Sigmoid colon (tissue), 7 donors: ENCODE results near the gene FAM204A. TPM values are rescaled to one million over a fixed set of nuclear protein-coding genes. Genes with fewer than 3 reads are reported as not detected.

Experiments
- DNase-seq: peaks from one replicate; pipeline ENCODE4 v3.0.0-alpha.2; 2019
- H3K27ac ChIP-seq, 4 donors: fragments of 200-600 bp; sonication (generic); one replicate each; pipeline ENCODE4 v1.5.1; 2016 to 2019; ENCODE audit warnings: mild to moderate bottlenecking in 1 of 4
- H3K27me3 ChIP-seq, 3 donors: fragments of 200-600 bp; sonication (generic); one replicate each; pipeline ENCODE4 v1.5.1; 2019; ENCODE audit warnings: mild to moderate bottlenecking in 1 of 3
- H3K36me3 ChIP-seq, 4 donors: fragments of 200-600 bp; sonication (generic); one replicate each; pipeline ENCODE4 v1.5.1; 2016 to 2019
- H3K4me1 ChIP-seq, 4 donors: fragments of 200-600 bp; sonication (generic); one replicate each; pipeline ENCODE4 v1.5.1; 2017 to 2019
- H3K4me3 ChIP-seq, 4 donors: fragments of 200-600 bp; sonication (generic); one replicate each; pipeline ENCODE4 v1.5.1; 2017 to 2019; ENCODE audit warnings: mild to moderate bottlenecking in 2 of 4, moderate library complexity in 1 of 4
- H3K9me3 ChIP-seq, 4 donors: fragments of 200-600 bp in 3 of 4; sonication (generic) in 3 of 4; one replicate each; pipeline versions ENCODE4 v1.5.1 to v1.6.1; 2013 to 2019
- EP300 ChIP-seq, 4 donors: sonication (generic); formaldehyde crosslinking; IDR thresholded peaks; one replicate each; pipeline ENCODE4 v1.6.1; 2017; ENCODE audit warnings: antibody characterized with exemption in 4 of 4
- POLR2A ChIP-seq, 2 donors: fragments of 450-650 bp; IDR thresholded peaks; one replicate each; pipeline ENCODE4 v1.6.1; 2016; ENCODE audit warnings: antibody characterized with exemption in 2 of 2, mild to moderate bottlenecking in 2 of 2, moderate library complexity in 2 of 2
- POLR2AphosphoS5 ChIP-seq, 4 donors: sonication (generic); formaldehyde crosslinking; IDR thresholded peaks; one replicate each; pipeline ENCODE4 v1.6.1; 2017; ENCODE audit warnings: antibody characterized with exemption in 4 of 4
- WGBS, 2 donors: extraction: QIAGEN DNeasy Blood & Tissue Kit; methylation state at CpG; one replicate each; pipeline ENCODE4 v1.1.7; 2013; 5-methylcytosine and 5-hydroxymethylcytosine counted together
- intact Hi-C: fragments of 100-400 bp; cut with DNase I; formaldehyde crosslinking; loops from one replicate; pipeline ENCODE4 v1.15.1; 2023
- polyA plus RNA-seq, 3 donors: library from polyadenylated mRNA; stranded (reverse); fragments of 200-250 nt; gene quantifications; one replicate each; pipeline ENCODE4 v1.2.3, GENCODE V29; 2013
- total RNA-seq, 4 donors: library from RNA; depleted of rRNA; stranded (reverse); fragments of >200 nt; gene quantifications; one replicate each; pipeline ENCODE4 v1.1.0, GENCODE V29; 2016
- TF ChIP-seq, protein P1 (sequence below), 4 experiments: fragments of 450-650 bp in 3 of 4; fragments of 200-600 bp in 1 of 4; IDR thresholded peaks; one replicate each; pipeline ENCODE4 v1.5.1; 2016 to 2019; ENCODE audit warnings: antibody characterized with exemption in 4 of 4, mild to moderate bottlenecking in 3 of 4, moderate library complexity in 2 of 4
- donor health status: healthy with polysubstance abuse.
- donor health status: Bipolar disorder and iron deficiency.
- donor health status: healthy.

The FAM204A gene
- total and polyA plus RNA-seq, 7 donors: 40.6 to 83.1 (median 60.1) TPM

DNA sequence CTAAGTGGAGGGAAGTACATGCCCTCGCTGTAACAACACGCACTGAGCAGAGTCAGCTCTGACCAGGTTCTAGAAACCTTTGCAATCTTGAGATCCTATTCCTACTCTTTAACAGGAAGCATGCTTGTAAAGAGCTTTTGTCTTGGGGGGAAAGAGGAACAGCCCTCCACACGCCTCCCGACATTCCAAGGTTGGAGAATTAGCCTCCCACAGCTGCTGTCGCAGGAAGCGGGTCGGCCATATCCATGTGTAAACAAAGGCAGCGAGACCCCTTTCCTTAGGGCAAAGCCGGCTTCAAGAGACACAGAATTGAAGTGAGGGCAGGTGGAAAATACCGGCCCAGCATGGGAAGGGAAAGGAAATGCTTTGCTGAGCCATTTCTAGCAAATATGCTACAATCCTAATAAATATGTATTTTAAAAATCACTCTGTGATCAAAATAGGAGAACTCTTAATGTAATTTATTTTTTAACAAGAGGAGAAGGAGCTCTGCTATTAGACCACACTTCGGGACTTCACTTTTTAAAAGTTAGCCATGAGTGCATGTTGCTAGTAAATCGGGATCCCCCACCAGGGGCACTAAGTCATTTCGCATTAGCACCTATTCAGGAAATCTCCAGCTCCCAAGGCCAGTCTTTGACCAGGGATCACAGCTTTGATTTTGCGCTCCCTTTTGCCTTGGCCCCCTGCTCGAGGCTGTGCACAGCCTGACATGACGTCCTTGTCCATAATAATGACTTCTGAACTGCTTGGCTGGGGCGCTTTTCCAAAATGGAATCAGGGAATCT is 55.9 kb downstream of the FAM204A start:
- Histone ChIP-seq H3K4me1 (no peaks in the 10 kb centered on the region), H3K36me3 (no peaks in the 10 kb centered on the region), H3K4me3 (no peak overlapping the region), H3K27me3 (no peaks in the 10 kb centered on the region), H3K27ac (no peak overlapping the region), H3K9me3 (no peaks in the 10 kb centered on the region)
- TF ChIP-seq POLR2AphosphoS5 (IDR thresholded peaks at IDR 0.05) (no peak), POLR2A (IDR thresholded peaks at IDR 0.05) (no peak), EP300 (IDR thresholded peaks at IDR 0.05) (no peak)
- TF ChIP-seq, protein P1, sequence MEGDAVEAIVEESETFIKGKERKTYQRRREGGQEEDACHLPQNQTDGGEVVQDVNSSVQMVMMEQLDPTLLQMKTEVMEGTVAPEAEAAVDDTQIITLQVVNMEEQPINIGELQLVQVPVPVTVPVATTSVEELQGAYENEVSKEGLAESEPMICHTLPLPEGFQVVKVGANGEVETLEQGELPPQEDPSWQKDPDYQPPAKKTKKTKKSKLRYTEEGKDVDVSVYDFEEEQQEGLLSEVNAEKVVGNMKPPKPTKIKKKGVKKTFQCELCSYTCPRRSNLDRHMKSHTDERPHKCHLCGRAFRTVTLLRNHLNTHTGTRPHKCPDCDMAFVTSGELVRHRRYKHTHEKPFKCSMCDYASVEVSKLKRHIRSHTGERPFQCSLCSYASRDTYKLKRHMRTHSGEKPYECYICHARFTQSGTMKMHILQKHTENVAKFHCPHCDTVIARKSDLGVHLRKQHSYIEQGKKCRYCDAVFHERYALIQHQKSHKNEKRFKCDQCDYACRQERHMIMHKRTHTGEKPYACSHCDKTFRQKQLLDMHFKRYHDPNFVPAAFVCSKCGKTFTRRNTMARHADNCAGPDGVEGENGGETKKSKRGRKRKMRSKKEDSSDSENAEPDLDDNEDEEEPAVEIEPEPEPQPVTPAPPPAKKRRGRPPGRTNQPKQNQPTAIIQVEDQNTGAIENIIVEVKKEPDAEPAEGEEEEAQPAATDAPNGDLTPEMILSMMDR (IDR thresholded peaks at IDR 0.05): no peak
- no peak for DNase-seq
- intact Hi-C loops: no loop called here
- WGBS, 2 donors: 65 to 88% methylated on average over 17 of the region's 17 CpGs

- Histone ChIP-seq H3K9me3 (peaks cover 0 to 4% (median 1%) of the 10 kb centered on the region in 4 donors), H3K27me3 (no peaks in the 10 kb centered on the region), H3K36me3 (no peaks in the 10 kb centered on the region), H3K27ac (no peak overlapping the region), H3K4me1 (no peaks in the 10 kb centered on the region), H3K4me3 (no peak overlapping the region)
- intact Hi-C loops: no loop called here
- DNase-seq: no peak
- TF ChIP-seq POLR2A (IDR thresholded peaks at IDR 0.05): no peak
- no peak for TF ChIP-seq EP300 (IDR thresholded peaks at IDR 0.05)
- no peak for TF ChIP-seq POLR2AphosphoS5 (IDR thresholded peaks at IDR 0.05)
- TF ChIP-seq, protein P1 (IDR thresholded peaks at IDR 0.05): no peak
- 98 to 100% methylated on average over 1 of the region's 1 CpG for WGBS, 2 donors
These were observed 59.5 kb downstream of the FAM204A start for GRCh38 chr10:118282670-118283069.

DNA sequence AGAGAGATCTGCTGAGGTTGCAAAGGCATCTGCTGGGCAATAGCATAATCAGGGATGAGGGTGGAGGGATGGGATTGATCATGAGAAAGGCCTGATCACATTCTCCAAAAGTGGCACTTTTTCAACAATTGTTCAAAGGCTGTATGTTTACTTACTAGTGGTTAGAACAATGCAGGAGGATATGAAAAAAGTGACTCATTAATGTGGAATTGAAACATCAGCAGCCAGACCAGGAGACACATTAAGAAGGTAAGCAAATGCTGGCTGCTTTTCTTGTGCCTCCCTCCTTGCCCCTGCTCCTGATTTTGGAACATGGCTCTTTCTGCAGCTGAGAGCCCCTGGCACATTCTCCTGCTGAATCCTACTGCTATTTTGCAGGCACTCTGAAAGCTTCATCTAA is 63.5 kb downstream of the FAM204A start:
- no peak overlapping the region for H3K27ac ChIP-seq
- TF ChIP-seq POLR2A (IDR thresholded peaks at IDR 0.05): no peak
- no peaks in the 10 kb centered on the region for H3K4me1 ChIP-seq
- H3K36me3 ChIP-seq: no peaks in the 10 kb centered on the region
- intact Hi-C loops: no loop called here
- DNase-seq: no peak
- no peak overlapping the region for H3K4me3 ChIP-seq
- peaks cover 0 to 5% (median 1%) of the 10 kb centered on the region in 4 donors for H3K9me3 ChIP-seq
- no peaks in the 10 kb centered on the region for H3K27me3 ChIP-seq

- TF ChIP-seq POLR2AphosphoS5 (IDR thresholded peaks at IDR 0.05) (no peak), EP300 (IDR thresholded peaks at IDR 0.05) (no peak), POLR2A (IDR thresholded peaks at IDR 0.05) (no peak)
- TF ChIP-seq, protein P1 (IDR thresholded peaks at IDR 0.05): no peak
- intact Hi-C loops: no loop called here
- WGBS, 2 donors: 95% methylated on average over 2 of the region's 2 CpGs
These were observed 64.3 kb downstream of the FAM204A start for GRCh38 chr10:118277871-118278270.

DNA sequence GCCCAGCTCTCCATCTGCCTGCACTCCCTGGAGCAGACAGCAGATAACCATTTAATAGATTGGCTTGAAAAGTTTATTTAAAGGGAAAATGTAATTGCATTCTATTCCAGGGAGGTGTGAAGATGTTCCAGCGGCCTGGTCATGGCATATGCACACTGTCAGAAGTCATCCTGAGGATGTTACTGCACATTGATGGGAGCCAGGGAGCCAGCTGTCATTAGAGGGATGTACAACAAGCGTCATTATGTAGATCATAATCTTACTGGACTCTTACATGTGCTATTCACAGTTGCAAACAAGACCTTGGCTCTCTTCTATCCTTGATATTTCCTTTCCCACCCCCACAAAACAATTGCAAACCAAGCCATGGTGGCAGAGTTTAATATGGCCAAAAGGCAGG is 65.4 kb downstream of the FAM204A start:
- H3K36me3 ChIP-seq: no peaks in the 10 kb centered on the region
- H3K9me3 ChIP-seq: peaks cover 0 to 5% (median 1%) of the 10 kb centered on the region in 4 donors
- no peak overlapping the region for H3K27ac ChIP-seq
- TF ChIP-seq EP300 (IDR thresholded peaks at IDR 0.05) (no peak), POLR2AphosphoS5 (IDR thresholded peaks at IDR 0.05) (no peak)
- intact Hi-C loops: no loop called here
- 67 to 80% methylated on average over 2 of the region's 2 CpGs for WGBS, 2 donors
- peaks cover 0 to 8% (median 5%) of the 10 kb centered on the region in 4 donors for H3K4me1 ChIP-seq
- no peak overlapping the region for H3K4me3 ChIP-seq
- H3K27me3 ChIP-seq: no peaks in the 10 kb centered on the region
- DNase-seq: no peak

More at GRCh38 chr10:118277871-118278270, 64.3 kb downstream of the FAM204A start:
- H3K9me3 ChIP-seq: peaks cover 0 to 5% (median 1%) of the 10 kb centered on the region in 4 donors
- H3K4me3 ChIP-seq: no peak overlapping the region
- H3K4me1 ChIP-seq: no peaks in the 10 kb centered on the region
- no peaks in the 10 kb centered on the region for H3K36me3 ChIP-seq
- no peak overlapping the region for H3K27ac ChIP-seq
- no peak for DNase-seq
- H3K27me3 ChIP-seq: no peaks in the 10 kb centered on the region
